HG02840 (cell line): ENCODE results near the gene RAD51D.
A peak's percentile ranks its signal among the peaks of the same experiment; 100 is the strongest.
"Not testable (repeated sequence)": the region's sequence is repeated elsewhere in the genome, so short reads cannot be mapped to it uniquely, and the experiment has no call there.

Source experiments
- ATAC-seq: cut with Tn5 transposase; IDR thresholded peaks from one replicate; pipeline ENCODE4 v1.9.1; 2021; ENCODE audit warnings: mild to moderate bottlenecking, moderate library complexity, moderate number of reproducible peaks; ENCODE audit not compliant: unreplicated experiment, low FRiP score

RAD51D gene

DNA sequence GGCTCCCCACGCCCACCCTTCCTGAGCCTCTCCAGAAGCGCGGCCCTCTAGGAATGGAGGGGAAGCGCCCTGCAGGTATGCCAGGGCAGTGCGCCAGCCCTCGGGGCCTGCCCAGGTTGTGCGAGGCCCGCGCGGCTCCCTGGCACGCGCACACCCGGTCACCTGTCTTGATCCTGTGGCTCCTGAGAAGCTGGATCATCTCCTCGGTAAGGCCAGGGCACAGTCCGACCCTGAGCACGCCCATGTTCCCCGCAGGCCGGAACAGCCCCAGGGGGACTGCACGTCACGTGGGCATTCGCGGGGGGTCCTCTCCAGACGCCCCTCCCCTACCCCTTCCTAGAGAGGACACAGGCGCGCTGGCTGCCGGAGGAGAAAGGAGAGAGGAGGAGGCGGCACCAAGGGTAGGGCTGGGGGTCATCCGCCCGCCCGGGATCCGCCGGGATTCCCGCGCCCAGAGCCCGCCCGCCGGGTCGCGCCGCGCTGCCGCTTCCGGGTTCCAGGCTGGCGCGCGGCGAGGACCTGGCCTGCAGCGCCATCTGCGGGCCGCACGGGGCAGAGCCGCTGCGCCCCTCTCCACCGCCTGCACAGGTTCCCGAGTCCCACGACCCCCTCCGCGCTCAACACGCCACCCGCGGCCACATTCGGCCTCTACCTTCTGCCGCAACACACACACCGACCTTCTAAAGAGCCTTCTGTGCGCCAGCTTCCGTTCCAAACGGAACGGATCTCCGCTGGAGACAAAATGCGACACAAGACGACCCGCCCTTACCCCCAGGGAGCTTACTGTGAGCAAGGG, at the start of gene RAD51D:
Gene RAD51D, minus strand, starts transcription at position 491 of the 796 bp plus-strand sequence. Its CDS starts 247 bp downstream, at position 244.
- peak; percentile 75 for ATAC-seq

DNA sequence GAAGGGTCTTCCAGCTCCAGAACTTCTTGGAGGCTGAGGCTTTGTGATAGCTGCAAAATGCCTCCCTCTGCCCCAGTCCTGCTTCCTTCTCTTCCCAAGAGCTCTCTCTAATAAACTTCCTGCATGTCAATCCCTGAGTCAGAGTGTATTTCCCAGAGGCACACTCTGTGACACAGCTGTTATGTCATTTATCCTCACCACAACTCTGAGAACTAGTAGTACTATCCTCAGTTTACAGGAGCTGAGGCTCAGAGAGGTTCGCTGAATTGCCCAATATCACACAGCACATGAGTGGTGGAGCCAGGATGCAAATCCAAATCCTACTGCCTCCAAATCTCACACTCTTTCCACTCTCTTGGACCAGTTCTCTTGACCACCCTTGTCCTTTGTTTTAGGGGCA, 48.0 kb upstream of the RAD51D start:
- no peak for ATAC-seq

DNA sequence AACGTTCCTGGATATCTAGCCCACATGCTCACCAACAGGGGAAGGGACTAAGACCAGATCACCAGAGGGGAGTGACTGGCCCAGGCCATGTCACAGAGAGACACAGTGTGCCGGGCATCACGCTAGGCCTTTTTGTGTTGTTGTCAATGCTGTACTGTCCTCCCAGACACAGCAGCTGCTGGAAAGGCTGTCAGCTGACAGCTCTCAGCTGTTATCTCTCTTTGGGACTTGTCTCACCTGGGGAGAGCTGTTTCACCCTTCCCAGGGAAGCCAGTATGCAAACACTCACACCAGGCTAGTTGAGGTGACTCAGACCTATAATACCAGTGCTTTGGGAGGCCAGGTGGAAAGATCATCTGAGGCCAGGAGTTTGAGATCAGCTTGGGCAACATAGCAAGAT, 47.4 kb upstream of the RAD51D start:
- no peak for ATAC-seq

DNA sequence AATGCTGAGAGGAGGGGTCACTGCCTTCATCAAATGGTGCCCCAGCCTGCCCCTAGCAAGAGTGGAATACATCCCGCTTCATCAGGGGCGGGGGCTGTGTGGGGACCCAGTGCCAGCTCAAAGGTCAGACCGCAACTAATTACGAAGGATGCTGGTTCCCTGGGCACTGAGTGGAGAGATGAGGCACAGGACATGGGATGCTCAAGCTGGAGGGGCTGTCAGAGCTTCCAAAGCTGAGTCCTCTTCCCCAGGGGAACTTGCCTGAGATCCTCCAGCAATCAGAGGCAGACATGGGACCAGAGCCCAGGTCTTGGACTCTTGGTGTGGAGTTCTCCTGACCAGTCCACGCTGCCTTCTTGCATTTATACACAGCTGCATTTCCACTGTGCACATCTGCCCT, 46.9 kb upstream of the RAD51D start:
- no peak for ATAC-seq

DNA sequence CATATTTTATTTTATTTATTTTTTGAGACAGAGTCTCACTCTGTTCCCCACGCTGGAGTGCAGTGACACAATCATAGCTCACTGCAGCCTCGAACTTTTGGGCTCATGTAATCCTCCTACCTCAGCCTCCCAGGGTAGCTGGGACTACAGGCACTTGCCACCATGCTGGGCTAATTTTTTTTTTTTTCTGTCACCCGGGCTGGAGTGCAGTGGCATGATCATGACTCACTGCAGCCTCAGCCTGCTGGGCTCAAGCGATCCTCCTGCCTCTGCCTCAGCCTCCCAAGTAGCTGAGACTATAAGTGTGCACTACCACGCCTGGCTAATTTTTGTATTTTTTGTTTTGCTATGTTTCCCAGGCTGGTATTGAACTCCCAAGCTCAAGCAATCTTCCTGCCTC, 45.1 kb upstream of the RAD51D start:
- ATAC-seq = no peak

DNA sequence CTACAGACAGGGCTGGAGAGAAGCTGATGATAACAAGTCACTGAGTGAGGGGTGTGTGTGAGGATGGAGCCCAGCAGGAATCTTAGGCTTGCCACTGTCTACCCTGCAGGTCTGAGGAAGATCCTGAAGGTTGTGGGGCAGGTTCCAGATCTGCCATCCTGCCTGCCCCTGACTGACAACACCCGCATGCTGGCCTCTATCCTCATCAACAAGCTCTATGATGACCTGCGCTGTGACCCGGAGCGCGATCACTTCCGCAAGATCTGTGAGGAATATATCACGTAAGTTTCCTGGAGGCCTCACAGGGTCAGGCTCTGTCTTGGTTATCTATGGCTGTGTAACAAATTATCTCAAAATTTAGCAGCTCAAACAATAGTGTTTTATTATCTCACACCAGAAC, 44.2 kb upstream of the RAD51D start:
- no peak for ATAC-seq

DNA sequence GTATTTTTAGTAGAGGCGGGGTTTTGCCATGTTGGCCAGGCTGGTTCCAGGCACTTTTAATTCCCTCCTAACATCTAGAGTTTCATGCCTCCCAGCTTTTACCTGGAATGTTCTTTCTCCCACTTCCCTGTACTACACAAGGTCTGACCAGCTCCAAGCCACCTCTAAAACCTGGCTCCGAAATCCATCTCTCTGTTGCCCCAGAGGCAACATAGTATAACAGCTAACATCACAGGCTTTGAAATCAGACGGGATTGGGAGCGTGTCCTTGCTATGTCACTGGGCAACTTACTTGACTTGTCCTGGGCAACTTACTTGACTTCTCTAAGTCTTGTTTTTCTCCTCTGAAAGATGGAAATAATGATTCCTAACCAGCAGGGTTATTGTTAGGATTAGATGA, 43.1 kb upstream of the RAD51D start:
- ATAC-seq = no peak

DNA sequence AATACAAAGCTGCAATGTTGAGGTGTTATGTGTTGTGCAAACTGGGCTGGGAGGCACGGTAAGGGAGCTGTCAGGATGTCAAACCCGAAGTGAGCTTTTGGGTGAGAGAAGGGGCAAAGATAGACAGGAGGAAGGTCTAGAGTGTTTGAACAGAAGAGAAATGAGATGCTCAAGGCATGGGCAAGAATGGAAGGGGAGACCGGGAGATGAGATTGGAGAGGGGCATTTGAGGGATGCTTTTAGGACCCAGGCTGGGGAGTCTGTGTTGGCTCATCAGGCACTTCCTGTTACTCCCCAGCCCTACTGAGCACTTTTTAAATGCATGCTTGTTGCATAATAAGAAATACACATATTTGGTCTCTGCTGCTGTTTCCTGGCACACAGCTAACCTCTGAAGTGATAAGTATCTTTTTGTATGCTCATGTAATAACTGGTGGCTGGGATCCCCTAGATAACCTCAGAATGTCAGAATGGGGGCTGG, 41.7 kb upstream of the RAD51D start:
- no peak for ATAC-seq

DNA sequence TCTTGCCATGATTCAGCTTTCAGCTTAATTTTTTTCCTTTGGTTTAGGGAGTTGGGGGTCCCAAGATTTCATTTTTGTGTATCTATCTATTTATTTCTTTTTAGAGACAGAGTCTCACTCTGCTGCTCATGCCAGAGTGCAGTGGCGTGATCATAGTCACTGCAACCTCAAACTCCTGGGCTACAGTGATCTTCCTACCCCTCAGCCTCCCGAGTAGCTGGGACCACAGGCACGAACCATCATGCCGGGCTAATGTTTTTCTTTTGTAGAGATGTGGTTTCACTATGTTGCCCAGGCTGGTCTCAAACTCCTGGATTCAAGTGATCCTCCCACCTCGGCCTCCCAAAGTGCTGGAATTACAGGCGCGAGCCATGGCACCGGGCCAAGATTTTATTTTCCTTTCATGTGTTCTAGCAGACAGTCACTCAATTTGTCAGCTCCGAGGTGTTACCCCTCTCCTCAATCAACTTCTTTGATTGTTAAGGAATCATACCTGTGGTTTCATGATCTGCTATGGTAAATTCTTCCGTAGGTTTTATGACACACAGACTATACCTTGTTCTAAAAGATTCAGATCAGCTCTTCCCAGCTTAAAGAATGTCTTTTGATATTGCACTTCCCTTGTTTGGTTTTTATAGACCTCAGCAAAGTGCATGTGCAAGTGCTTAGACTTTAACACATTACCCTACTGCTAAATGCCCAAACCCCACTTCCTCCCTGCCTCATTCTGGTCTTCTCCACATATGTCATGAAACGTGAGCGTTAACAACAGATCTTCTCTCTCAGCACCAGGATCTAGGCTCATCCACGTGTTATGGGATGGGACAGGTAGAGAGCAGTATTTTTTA, 40.9 kb upstream of the RAD51D start:
- ATAC-seq = no peak

DNA sequence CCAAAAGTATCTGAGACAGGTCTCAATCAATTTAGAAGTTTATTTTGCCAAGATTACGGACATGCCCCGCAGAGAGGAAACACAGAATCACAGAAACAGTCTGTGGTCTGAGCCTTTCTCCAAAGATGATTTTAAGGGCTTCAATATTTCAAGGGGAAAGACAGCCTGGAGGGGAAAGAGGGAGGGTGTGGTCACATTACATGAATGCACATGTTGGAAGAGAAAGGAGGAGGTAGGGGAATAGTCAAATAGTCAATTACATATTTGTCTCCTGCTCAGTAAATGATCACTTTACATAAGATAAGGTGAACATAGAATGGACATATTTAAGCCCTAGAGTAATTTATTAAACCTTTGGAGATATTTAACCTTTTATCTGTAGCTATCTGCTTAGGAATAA, 40.3 kb upstream of the RAD51D start:
- no peak for ATAC-seq

DNA sequence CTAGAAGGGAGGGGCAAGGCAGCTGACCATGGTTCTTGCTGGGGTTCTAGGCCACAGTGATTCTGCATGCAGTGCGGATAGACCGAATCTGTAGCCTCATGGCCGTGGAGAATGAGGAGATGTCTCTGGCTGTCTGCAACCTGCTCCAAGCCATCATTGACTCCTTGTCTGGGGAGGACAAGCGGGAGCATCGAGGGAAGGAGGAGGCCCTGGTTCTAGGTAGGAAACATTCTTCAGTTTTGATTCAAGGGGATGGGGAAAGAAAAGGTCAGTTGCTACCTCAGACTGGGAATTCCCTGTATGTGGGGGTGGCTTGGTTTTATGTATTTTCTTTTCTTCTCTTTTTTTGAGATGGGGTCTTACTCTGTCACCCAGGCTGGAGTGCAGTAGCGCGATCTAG, 35.6 kb upstream of the RAD51D start:
- no peak for ATAC-seq

DNA sequence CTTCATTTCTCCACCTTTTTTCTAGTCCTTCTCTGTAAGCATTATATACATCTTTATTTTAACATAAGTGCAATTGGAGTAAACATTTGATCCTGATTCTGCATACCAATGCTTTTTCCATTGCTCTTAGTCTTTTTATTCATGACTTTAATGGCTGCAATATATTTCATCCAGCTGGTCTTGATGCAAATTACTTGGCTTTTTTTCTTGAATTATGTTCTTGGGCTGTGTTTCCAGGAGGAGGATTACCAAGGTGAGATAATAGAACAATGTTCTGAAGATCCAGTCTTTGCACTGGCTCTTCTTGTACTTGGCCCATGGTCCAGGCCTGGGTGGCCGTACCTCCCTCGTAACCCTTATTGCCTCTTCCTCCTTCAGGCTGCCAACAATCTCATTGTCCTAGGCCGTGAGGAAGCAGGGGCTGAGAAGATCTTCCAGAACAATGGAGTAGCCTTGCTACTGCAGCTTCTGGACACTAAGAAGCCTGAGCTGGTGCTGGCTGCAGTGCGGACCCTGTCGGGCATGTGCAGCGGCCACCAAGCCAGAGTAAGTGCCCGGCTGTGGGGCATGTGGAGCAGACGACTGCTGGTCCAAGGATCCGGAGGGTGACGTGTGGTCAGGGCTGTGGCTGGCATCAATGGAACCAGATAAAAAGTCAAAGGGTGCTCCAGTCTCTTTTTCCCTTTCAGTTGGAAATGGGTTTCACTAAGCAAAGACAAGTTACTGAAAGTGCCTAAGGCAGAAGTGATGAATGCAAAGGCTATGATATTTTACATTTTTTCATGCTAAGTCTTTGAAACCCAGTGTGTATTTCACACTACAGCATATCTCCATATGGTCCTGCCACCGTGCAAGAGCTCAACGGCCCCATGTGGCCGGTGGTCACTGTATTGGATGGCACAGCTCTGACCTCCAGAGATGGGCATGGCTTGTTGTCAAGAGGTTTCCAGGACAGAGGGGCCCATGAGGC, 34.8 kb upstream of the RAD51D start:
- no peak for ATAC-seq

DNA sequence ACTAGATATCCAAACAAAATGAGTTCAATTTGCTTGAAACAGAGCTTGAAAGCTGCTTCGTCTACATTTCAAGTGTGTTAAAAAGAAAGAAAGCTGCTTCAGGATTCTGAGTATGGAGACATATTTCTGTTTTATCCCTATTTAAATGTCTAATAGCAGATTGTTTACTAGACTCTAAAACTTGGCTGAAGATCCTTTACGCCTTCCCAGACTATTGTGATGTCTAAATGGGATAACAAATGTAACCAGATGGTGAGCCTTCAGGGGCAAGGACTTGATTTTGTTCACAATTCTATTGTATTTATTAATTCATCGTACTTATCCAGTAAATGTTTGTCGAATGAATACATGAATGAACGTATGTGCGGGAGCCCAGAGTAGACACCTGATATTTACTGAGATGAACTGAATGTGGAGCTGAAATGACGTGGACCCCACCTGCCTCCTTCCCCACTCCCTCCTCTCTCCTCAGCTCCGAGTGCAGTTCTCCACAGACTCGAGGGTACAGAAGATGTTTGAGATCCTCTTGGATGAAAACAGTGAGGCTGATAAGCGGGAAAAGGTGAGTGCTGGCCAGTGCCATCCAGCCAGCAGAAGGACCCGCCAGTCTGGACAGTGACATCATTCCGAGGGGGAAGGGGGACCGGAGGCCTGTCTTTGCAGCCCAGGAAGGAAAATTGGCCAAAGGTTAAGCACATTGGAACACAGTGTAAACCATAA, 32.9 kb upstream of the RAD51D start:
- ATAC-seq = no peak

DNA sequence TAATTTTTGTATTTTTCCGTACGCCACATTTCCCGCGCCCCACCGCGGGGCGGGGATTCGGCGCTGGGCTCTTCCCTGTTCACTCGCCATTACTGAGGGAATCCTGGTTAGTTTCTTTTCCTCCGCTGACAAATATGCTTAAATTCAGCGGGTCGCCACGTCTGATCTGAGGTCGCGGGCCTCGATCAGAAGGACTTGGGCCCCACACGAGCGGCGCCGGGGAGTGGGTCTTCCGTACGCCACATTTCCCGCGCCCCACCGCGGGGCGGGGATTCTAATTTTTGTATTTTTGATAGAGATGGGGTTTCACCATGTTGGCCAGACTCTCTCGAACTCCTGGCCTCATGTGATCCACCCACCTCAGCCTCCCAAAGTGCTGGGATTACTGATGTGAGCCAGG, 31.4 kb upstream of the RAD51D start:
- not testable (repeated sequence) for ATAC-seq

DNA sequence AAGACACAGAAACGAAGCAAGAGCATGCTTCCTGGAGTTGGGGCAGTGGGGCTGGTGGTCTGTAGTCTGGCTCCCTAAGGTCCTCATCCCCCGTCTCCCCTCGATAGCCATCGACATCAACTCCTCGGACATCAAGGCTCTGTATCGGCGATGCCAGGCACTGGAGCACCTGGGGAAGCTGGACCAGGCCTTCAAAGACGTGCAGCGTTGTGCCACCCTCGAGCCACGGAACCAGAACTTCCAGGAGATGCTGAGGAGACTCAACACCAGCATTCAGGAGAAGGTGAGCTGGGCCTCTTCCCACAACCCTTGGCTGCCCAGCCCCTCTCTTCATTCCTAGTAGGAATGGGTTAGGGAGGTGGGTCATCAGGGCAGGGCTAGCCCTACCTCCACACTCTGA, 30.3 kb upstream of the RAD51D start:
- no peak for ATAC-seq

DNA sequence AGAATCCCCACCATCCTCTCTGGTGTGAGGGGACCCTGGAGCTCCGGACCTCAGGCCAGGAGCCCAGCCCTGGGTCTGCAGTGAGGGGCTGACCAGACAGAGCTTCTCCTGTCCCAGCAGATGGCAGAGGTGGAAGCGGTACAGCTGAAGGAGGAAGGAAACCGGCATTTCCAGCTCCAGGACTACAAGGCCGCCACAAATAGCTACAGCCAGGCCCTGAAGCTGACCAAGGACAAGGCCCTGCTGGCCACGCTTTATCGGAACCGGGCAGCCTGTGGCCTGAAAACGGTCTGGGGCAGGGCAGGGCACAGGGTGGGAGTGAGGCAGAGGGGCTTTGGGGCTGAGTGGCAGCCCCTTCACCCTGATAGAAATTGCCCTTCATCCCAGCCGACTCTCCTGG, 28.5 kb upstream of the RAD51D start:
- no peak for ATAC-seq

DNA sequence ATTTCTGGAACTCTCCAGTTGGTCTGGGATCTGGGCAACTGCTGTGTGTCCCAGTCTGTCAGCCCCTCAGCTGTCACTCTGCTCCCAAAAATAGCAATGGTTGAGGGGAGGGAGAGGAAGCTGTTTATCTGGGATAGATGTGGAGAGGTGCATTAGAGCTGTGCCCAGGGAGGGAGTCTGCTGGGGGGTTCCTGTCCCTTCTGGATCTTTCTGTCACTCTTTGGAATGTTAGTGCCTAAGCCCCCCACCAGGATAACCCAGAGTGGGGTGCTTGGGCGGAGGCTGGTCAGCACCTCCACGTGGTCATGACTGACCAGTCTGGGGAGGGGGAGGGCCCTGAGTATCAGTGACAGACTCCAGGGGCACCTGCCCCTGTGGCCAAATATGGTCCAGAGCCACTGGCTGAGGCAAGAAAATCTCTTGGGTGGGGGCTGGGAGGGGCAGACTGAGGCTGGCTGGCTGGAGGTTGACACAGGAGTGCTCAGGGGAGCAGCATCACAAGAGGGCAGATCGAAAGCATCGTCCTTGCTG, 27.8 kb upstream of the RAD51D start, which contains the start of gene UNC45B:
Gene UNC45B, plus strand, starts transcription at position 443 of the 531 bp plus-strand sequence. CDS start 447 bp downstream, outside the sequence.
- ATAC-seq = no peak

DNA sequence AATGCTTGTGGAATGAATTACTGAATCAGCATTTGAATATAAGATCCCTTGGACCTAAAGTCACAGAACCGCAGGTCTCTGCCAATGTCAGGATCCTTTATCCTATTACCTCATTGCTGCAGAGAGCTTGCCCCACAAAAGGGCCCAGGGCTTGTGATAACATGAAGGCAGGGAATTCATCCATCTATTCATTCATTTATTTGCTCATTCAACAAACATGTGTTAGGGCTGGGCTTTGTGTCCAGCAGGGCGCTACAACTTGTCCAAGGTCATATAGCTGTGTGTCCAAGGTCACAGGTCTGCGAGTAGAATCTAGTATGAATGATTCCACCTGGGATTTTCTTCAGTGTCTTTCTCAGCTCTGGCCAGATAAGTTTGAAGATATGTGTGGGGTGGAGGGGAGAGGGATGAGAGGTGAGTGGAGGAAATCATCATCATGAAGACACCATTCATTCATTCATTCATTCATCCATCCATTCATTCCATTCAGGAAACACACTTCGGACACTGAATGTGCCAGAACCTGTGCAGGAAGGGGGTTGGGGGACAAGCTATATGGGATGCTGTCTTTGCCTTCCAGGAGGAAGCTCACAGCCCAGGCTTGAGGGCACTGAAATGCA, 26.7 kb upstream of the RAD51D start:
- no peak for ATAC-seq

DNA sequence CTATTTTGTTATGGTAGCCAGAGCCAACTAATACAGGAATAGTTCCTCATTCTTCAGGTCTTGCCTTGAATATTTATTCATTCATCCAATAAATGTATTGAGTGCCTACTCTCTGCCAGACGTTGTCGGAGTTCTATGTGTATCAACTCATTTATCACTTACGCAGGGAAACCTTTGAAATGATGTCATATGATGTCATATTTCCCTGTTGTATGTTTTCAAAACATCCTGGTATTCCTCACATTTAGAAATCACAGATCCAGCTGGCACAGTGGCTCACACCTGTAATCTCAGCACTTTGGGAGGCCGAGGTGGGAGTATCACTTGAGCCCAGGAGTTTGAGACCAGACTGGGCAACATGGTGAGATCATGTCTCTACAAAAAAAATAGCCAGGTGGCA, 25.2 kb upstream of the RAD51D start:
- ATAC-seq = no peak
